Fibroblast of lung (primary cell): ENCODE results near the gene C1orf167. TPM values are rescaled to one million over a fixed set of nuclear protein-coding genes. Genes with fewer than 3 reads are reported as not detected.

Experiments used
- DNase-seq, 2 donors: peaks; one replicate each; pipeline versions ENCODE4 v3.0.0 to v3.0.0-alpha.2; 2010; ENCODE audit warnings: low read depth in 2 of 2
- H2AFZ ChIP-seq: 2 replicates; pipeline ENCODE4 v1.5.1; 2012; ENCODE audit warnings: low read length, control low read depth, inconsistent platforms
- H3K27ac ChIP-seq: 2 replicates; pipeline ENCODE4 v1.5.1; 2011; ENCODE audit warnings: low read length, control low read depth; ENCODE audit not compliant: insufficient read depth
- H3K27me3 ChIP-seq: 2 replicates; pipeline ENCODE4 v1.5.1; 2011; ENCODE audit warnings: mild to moderate bottlenecking, low read length; ENCODE audit not compliant: control insufficient read depth, insufficient read depth
- H3K36me3 ChIP-seq: 2 replicates; pipeline ENCODE4 v1.5.1; 2011; ENCODE audit warnings: low read length; ENCODE audit not compliant: control insufficient read depth, insufficient read depth
- H3K4me1 ChIP-seq: 2 replicates; pipeline ENCODE4 v1.5.1; 2011; ENCODE audit warnings: low read length; ENCODE audit not compliant: control insufficient read depth, insufficient read depth; ENCODE audit errors: extremely low read depth
- H3K4me2 ChIP-seq: 2 replicates; pipeline ENCODE4 v1.5.1; 2011; ENCODE audit warnings: low read length, control low read depth; ENCODE audit not compliant: insufficient read depth; ENCODE audit errors: extremely low read depth
- H3K4me3 ChIP-seq, 4 experiments: fragments of 200-600 bp in 1 of 4; sonication (generic) in 1 of 4; replicated peaks in 1 of 4; 2 replicates each; pipeline ENCODE4 v1.5.1; 2011 to 2016; ENCODE audit warnings: low read length in 4 of 4, low read depth in 3 of 4, mild to moderate bottlenecking in 3 of 4, control low read depth in 2 of 4, inconsistent platforms in 1 of 4, mixed read lengths in 1 of 4; ENCODE audit not compliant: insufficient read depth in 1 of 4; ENCODE audit errors: control extremely low read depth in 1 of 4
- H3K79me2 ChIP-seq: 2 replicates; pipeline ENCODE4 v1.5.1; 2012; ENCODE audit warnings: mild to moderate bottlenecking, low read length, inconsistent platforms; ENCODE audit not compliant: control insufficient read depth, insufficient read depth
- H3K9ac ChIP-seq: 2 replicates; pipeline ENCODE4 v1.5.1; 2011; ENCODE audit warnings: mild to moderate bottlenecking, low read length, control low read depth; ENCODE audit not compliant: insufficient read depth
- H3K9me3 ChIP-seq: 2 replicates; pipeline ENCODE4 v1.5.1; 2012; ENCODE audit warnings: low read depth, low read length; ENCODE audit not compliant: control insufficient read depth, insufficient read depth
- H4K20me1 ChIP-seq: 2 replicates; pipeline ENCODE4 v1.5.1; 2011; ENCODE audit warnings: low read length; ENCODE audit not compliant: control insufficient read depth, insufficient read depth; ENCODE audit errors: extremely low read depth
- EZH2 ChIP-seq: IDR thresholded peaks from 2 replicates; pipeline ENCODE4 v1.5.1; 2012; ENCODE audit warnings: low read length, control low read depth, mild to moderate bottlenecking; ENCODE audit errors: missing control alignments
- polyA plus RNA-seq, 2 donors: library from polyadenylated mRNA; depleted of rRNA in 1 of 2; stranded (reverse) in 1 of 2; unstranded in 1 of 2; fragments of >200 nt; gene quantifications; 2 replicates each; pipeline ENCODE4 v1.2.1, GENCODE V29; 2011 to 2012; ENCODE audit warnings: missing spikeins in 1 of 2
- total RNA-seq: library from RNA; depleted of rRNA; stranded (reverse); fragments of >200 nt; gene quantifications from 2 replicates; pipeline ENCODE4 v1.2.1, GENCODE V29; 2014
- TF ChIP-seq, protein P1 (sequence below), 2 donors: IDR thresholded peaks in 1 of 2; conservative IDR thresholded peaks in 1 of 2; 1 replicate in 1 of 2; 2 replicates in 1 of 2; pipeline ENCODE4 v1.5.1; 2011 to 2012; ENCODE audit warnings: low read length in 2 of 2, control low read depth in 1 of 2, inconsistent platforms in 1 of 2, low read depth in 1 of 2, mild to moderate bottlenecking in 1 of 2

Gene C1orf167
- total and polyA plus RNA-seq, 2 donors (not counting 1 experiment from before 2014, with no cell fraction given): 0.39 to 0.99 TPM

DNA sequence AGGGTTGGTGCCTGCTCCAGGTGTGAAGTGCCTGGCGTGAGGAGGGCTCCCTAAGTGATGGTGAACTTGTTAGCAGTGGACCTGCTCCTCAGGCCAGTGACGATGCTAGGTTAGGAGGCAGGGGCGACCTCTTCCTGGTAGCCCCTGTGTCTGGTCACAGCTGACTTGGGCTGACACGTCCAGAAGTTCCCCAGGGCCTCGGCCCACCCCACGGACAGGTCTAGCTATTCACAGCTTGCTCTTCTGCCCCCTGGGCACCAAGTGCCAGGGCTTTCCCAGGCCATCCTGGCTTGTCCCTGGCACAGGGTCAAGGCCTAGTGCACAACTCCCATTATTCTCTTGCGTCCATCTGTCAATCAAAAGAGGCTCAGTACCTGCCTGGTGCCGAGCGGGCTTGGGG, 10.9 kb upstream of the C1orf167 start:
- no peak overlapping the region for H2AFZ ChIP-seq
- no peaks in the 10 kb centered on the region for H4K20me1 ChIP-seq
- TF ChIP-seq, protein P1, sequence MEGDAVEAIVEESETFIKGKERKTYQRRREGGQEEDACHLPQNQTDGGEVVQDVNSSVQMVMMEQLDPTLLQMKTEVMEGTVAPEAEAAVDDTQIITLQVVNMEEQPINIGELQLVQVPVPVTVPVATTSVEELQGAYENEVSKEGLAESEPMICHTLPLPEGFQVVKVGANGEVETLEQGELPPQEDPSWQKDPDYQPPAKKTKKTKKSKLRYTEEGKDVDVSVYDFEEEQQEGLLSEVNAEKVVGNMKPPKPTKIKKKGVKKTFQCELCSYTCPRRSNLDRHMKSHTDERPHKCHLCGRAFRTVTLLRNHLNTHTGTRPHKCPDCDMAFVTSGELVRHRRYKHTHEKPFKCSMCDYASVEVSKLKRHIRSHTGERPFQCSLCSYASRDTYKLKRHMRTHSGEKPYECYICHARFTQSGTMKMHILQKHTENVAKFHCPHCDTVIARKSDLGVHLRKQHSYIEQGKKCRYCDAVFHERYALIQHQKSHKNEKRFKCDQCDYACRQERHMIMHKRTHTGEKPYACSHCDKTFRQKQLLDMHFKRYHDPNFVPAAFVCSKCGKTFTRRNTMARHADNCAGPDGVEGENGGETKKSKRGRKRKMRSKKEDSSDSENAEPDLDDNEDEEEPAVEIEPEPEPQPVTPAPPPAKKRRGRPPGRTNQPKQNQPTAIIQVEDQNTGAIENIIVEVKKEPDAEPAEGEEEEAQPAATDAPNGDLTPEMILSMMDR (conservative IDR thresholded peaks at IDR 0.05 in 1 of 2, IDR thresholded peaks at IDR 0.05 in 1 of 2; ENCODE audit: low read depth in 1 of 2, low read length in 2 of 2): no peak
- TF ChIP-seq EZH2: no peak
- peaks cover 5% of the 10 kb centered on the region for H3K36me3 ChIP-seq
- H3K79me2 ChIP-seq: no peaks in the 10 kb centered on the region
- no peak overlapping the region for H3K4me2 ChIP-seq
- no peaks in the 10 kb centered on the region for H3K9me3 ChIP-seq
- H3K4me1 ChIP-seq: no peaks in the 10 kb centered on the region
- H3K27ac ChIP-seq: no peak overlapping the region
- no peak overlapping the region for H3K9ac ChIP-seq
- peaks cover 3% of the 10 kb centered on the region for H3K27me3 ChIP-seq
- H3K4me3 ChIP-seq: no peak overlapping the region
- DNase-seq: no peak

DNA sequence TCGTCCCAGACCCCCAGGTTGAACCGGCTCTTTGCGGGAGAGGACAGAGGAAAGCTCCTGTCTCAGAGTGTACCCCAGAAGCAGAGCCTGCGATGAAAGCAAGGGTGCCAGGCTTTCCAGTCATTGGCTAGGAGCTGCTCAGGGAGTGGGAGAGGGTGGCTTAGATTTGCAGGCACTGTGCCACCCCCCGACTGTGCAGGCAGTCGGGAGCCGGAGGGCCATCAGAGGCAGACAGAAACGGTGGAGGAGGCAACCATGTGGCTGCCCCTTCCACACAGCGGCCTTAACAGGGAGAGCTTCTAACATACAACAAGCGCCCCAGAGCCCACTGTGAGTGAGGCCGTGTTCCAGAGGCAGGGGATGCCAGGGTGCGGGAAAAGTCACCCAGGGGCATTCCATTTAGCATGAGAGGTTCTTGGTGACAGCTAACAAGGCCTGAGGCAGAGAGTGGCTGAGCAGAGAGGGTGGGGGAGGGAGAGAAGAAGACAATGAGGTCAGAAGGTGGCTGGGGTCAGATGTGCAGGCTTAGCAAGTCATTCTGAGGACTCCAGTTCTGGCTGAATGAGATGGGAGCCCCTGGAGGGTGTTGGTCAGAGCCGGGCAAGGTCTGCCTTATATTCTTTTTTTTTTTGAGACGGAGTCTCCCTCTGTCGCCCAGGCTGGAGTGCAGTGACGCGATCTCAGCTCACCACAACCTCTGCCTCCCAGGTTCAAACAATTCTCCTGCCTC, 9.5 kb upstream of the C1orf167 start:
- Histone ChIP-seq H4K20me1 (no peaks in the 10 kb centered on the region), H3K9me3 (no peaks in the 10 kb centered on the region), H2AFZ (no peak overlapping the region), H3K27me3 (peaks cover 3% of the 10 kb centered on the region), H3K27ac (no peak overlapping the region), H3K9ac (no peak overlapping the region), H3K4me2 (no peak overlapping the region), H3K79me2 (no peaks in the 10 kb centered on the region), H3K4me1 (no peaks in the 10 kb centered on the region), H3K36me3 (peaks cover 5% of the 10 kb centered on the region), H3K4me3 (no peak overlapping the region)
- TF ChIP-seq, protein P1 (conservative IDR thresholded peaks at IDR 0.05 in 1 of 2, IDR thresholded peaks at IDR 0.05 in 1 of 2; ENCODE audit: low read depth in 1 of 2, low read length in 2 of 2): no peak
- no peak for TF ChIP-seq EZH2
- no peak for DNase-seq

DNA sequence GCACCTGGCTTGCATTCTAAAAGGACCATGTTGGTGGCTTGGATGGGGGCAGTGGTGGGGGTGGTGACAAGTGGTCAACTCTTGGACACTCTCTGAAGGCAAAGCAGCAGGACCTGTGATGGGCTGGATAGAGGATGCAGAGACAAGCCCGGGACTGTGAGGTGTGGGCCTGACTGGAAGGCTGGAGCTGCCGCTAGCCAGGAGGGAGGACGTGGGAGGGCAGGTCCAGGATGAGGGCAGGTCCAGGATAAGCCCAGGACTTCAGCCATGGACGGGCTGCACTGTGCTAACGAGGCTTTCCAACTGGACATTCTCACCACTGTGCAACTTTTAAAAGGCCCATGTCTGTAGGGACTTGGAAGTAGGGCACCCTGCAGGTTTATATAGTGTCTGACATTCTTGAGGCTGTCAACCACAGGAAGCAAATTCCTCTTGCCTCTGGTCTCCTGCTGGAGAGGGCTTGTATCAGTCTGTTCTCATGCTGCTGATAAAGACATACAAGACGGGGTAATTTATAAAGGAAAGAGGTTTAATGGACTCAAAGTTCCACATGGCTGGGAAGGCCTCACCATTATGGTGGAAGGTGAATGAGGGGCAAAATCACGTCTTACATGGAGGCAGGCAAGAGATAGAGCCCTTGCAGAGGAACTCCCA, 8.3 kb upstream of the C1orf167 start:
- no peak overlapping the region for H3K9ac ChIP-seq
- H3K4me1 ChIP-seq: no peaks in the 10 kb centered on the region
- no peak overlapping the region for H3K4me2 ChIP-seq
- H3K79me2 ChIP-seq: no peaks in the 10 kb centered on the region
- H3K9me3 ChIP-seq: no peaks in the 10 kb centered on the region
- H3K27me3 ChIP-seq: peaks cover 3% of the 10 kb centered on the region
- DNase-seq: peak in 1 of 2 donors; percentile 47
- H4K20me1 ChIP-seq: no peaks in the 10 kb centered on the region
- no peak overlapping the region for H3K27ac ChIP-seq
- H3K36me3 ChIP-seq: peaks cover 4% of the 10 kb centered on the region
- H3K4me3 ChIP-seq: no peak overlapping the region
- TF ChIP-seq, protein P1 (conservative IDR thresholded peaks at IDR 0.05 in 1 of 2, IDR thresholded peaks at IDR 0.05 in 1 of 2; ENCODE audit: low read depth in 1 of 2, low read length in 2 of 2): no peak
- TF ChIP-seq EZH2: no peak
- H2AFZ ChIP-seq: no peak overlapping the region
